H9 (cell line): ENCODE measurements around the gene IGFLR1. TPM values are rescaled to one million over a fixed set of nuclear protein-coding genes. Genes with fewer than 3 reads are reported as not detected.

Experiments
- DNase-seq: peaks from one replicate; pipeline ENCODE4 v3.0.0-alpha.2; 2017
- H2AFZ ChIP-seq: one replicate; pipeline ENCODE4 v1.6.1; 2013; ENCODE audit warnings: mild to moderate bottlenecking, low read length, control low read depth, moderate library complexity
- H2AK5ac ChIP-seq: 2 replicates; pipeline ENCODE4 v1.6.1; 2013; ENCODE audit warnings: low read length, control low read depth, mixed read lengths; ENCODE audit not compliant: insufficient read length
- H2BK120ac ChIP-seq: one replicate; pipeline ENCODE4 v1.6.1; 2013; ENCODE audit warnings: low read depth, mild to moderate bottlenecking, low read length, control low read depth, inconsistent platforms; ENCODE audit not compliant: poor library complexity, severe bottlenecking
- H2BK12ac ChIP-seq: 2 replicates; pipeline ENCODE4 v1.6.1; 2013; ENCODE audit warnings: low read length, control low read depth, mixed read lengths, low read depth; ENCODE audit not compliant: insufficient read length
- H2BK15ac ChIP-seq: 2 replicates; pipeline ENCODE4 v1.6.1; 2013; ENCODE audit warnings: low read depth, low read length, control low read depth
- H2BK20ac ChIP-seq: one replicate; pipeline ENCODE4 v1.6.1; 2013; ENCODE audit warnings: low read depth, mild to moderate bottlenecking, low read length, control low read depth, inconsistent platforms; ENCODE audit not compliant: poor library complexity, severe bottlenecking
- H2BK5ac ChIP-seq: 2 replicates; pipeline ENCODE4 v1.6.1; 2013; ENCODE audit warnings: low read length, control low read depth, mixed read lengths; ENCODE audit not compliant: insufficient read length
- H3K14ac ChIP-seq: 2 replicates; pipeline ENCODE4 v1.6.1; 2013; ENCODE audit warnings: low read length, control low read depth; ENCODE audit not compliant: insufficient read depth
- H3K18ac ChIP-seq: 2 replicates; pipeline ENCODE4 v1.6.1; 2013; ENCODE audit warnings: low read depth, mild to moderate bottlenecking, mixed read lengths, low read length, control low read depth; ENCODE audit not compliant: insufficient read length
- H3K23ac ChIP-seq: 2 replicates; pipeline ENCODE4 v1.6.1; 2013; ENCODE audit warnings: low read length, control low read depth, mixed read lengths, low read depth; ENCODE audit not compliant: insufficient read length
- H3K23me2 ChIP-seq: 2 replicates; pipeline ENCODE4 v1.6.1; 2013; ENCODE audit warnings: low read depth, mild to moderate bottlenecking, mixed read lengths, low read length, control low read depth; ENCODE audit not compliant: insufficient read length, poor library complexity, severe bottlenecking
- H3K27ac ChIP-seq: 2 replicates; pipeline ENCODE4 v1.5.1; 2013; ENCODE audit warnings: low read length, control low read depth, mixed read lengths, low read depth; ENCODE audit not compliant: insufficient read length
- H3K27me3 ChIP-seq: 2 replicates; pipeline ENCODE4 v1.6.1; 2013; ENCODE audit warnings: low read length, control low read depth, inconsistent platforms; ENCODE audit not compliant: insufficient read depth
- H3K4ac ChIP-seq: 2 replicates; pipeline ENCODE4 v1.6.1; 2013; ENCODE audit warnings: low read depth, mild to moderate bottlenecking, control low read depth, inconsistent platforms, low read length, moderate library complexity
- H3K4me1 ChIP-seq: 2 replicates; pipeline ENCODE4 v1.6.1; 2013; ENCODE audit warnings: low read length, control low read depth, inconsistent platforms; ENCODE audit not compliant: insufficient read depth
- H3K4me2 ChIP-seq: 2 replicates; pipeline ENCODE4 v1.6.1; 2013; ENCODE audit warnings: low read length, control low read depth, mixed read lengths; ENCODE audit not compliant: insufficient read length, insufficient read depth
- H3K56ac ChIP-seq: 2 replicates; pipeline ENCODE4 v1.6.1; 2013; ENCODE audit warnings: low read depth, mild to moderate bottlenecking, mixed read lengths, low read length, control low read depth; ENCODE audit not compliant: insufficient read length
- H3K79me1 ChIP-seq: 2 replicates; pipeline ENCODE4 v1.6.1; 2013; ENCODE audit warnings: low read depth, mild to moderate bottlenecking, moderate library complexity, low read length, control low read depth, inconsistent platforms; ENCODE audit not compliant: insufficient read depth, poor library complexity, severe bottlenecking
- H3K79me2 ChIP-seq: 2 replicates; pipeline ENCODE4 v1.6.1; 2013; ENCODE audit warnings: low read length, control low read depth, inconsistent platforms; ENCODE audit not compliant: insufficient read depth
- H3K9ac ChIP-seq: 2 replicates; pipeline ENCODE4 v1.6.1; 2013; ENCODE audit warnings: low read length, control low read depth, mixed read lengths; ENCODE audit not compliant: insufficient read length; ENCODE audit errors: extremely low read depth
- H3K9me3 ChIP-seq: one replicate; pipeline ENCODE4 v1.6.1; 2013; ENCODE audit warnings: low read depth, low read length, inconsistent platforms; ENCODE audit not compliant: control insufficient read depth
- H3T11ph ChIP-seq: one replicate; pipeline ENCODE4 v1.6.1; 2013; ENCODE audit warnings: mild to moderate bottlenecking, low read length, control low read depth, inconsistent platforms
- H4K20me1 ChIP-seq: one replicate; pipeline ENCODE4 v1.6.1; 2013; ENCODE audit not compliant: control insufficient read depth, insufficient read length, insufficient read depth
- H4K5ac ChIP-seq: 2 replicates; pipeline ENCODE4 v1.6.1; 2013; ENCODE audit warnings: low read depth, mild to moderate bottlenecking, mixed read lengths, low read length, control low read depth; ENCODE audit not compliant: insufficient read length
- H4K8ac ChIP-seq: replicated peaks from 2 replicates; pipeline ENCODE4 v1.6.1; 2013; ENCODE audit warnings: low read length, control low read depth, mixed read lengths, low read depth; ENCODE audit not compliant: insufficient read length
- H4K91ac ChIP-seq: 2 replicates; pipeline ENCODE4 v1.6.1; 2013; ENCODE audit warnings: low read depth, mild to moderate bottlenecking, moderate library complexity, mixed read lengths, low read length, control low read depth; ENCODE audit not compliant: insufficient read length
- H3K27ac Mint-ChIP-seq, 3 experiments: 2 replicates in 2 of 3; 3 replicates in 1 of 3; pipeline ENCODE4 v1.8.0; 2020 to 2021; ENCODE audit warnings: mixed read lengths in 3 of 3, mild to moderate bottlenecking in 1 of 3, moderate library complexity in 1 of 3
- H3K27me3 Mint-ChIP-seq: 2 replicates; pipeline ENCODE4 v1.8.0; 2021; ENCODE audit warnings: low read depth, mild to moderate bottlenecking, moderate library complexity, mixed read lengths
- H3K36me3 Mint-ChIP-seq, 3 experiments: 2 replicates in 2 of 3; 3 replicates in 1 of 3; pipeline ENCODE4 v1.8.0; 2020 to 2021; ENCODE audit warnings: low read depth in 3 of 3, mixed read lengths in 3 of 3; ENCODE audit not compliant: insufficient read depth in 1 of 3
- H3K4me1 Mint-ChIP-seq, 2 experiments: 2 replicates each; pipeline ENCODE4 v1.8.0; 2020; ENCODE audit warnings: mixed read lengths in 2 of 2
- H3K4me3 Mint-ChIP-seq, 2 experiments: 2 replicates in 1 of 2; 3 replicates in 1 of 2; pipeline ENCODE4 v1.8.0; 2020 to 2021; ENCODE audit warnings: mild to moderate bottlenecking in 2 of 2, mixed read lengths in 2 of 2, moderate library complexity in 1 of 2
- H3K9me3 Mint-ChIP-seq, 2 experiments: 2 replicates in 1 of 2; 3 replicates in 1 of 2; pipeline ENCODE4 v1.8.0; 2020; ENCODE audit warnings: mild to moderate bottlenecking in 2 of 2, mixed read lengths in 2 of 2, moderate library complexity in 1 of 2
- WGBS: extraction: QIAGEN DNeasy Blood & Tissue Kit; methylation state at CpG from one replicate; pipeline ENCODE4 v1.1.7; 2013; ENCODE audit warnings: missing lambda C conversion rate, low lambda C conversion rate, mixed read lengths; ENCODE audit not compliant: insufficient read length; ENCODE audit errors: extremely low coverage; 5-methylcytosine and 5-hydroxymethylcytosine counted together
- total RNA-seq: library from RNA; stranded (reverse); gene quantifications from 2 replicates; pipeline ENCODE4 v1.2.1, GENCODE V29; 2021
- TF ChIP-seq, protein P1 (sequence below): fragments of 200-600 bp; sonication (generic); conservative IDR thresholded peaks from 3 replicates; pipeline ENCODE4 v1.8.0; 2021; ENCODE audit warnings: antibody characterized with exemption, mild to moderate bottlenecking

Gene IGFLR1
- total RNA-seq, 1 experiment from 2014 or later: 2.9 TPM

GRCh38 chr19:35740423-35741202 is 1.6 kb downstream of the IGFLR1 start:
- H3K27me3 Mint-ChIP-seq: no peaks in the 10 kb centered on the region
- H2BK5ac ChIP-seq: no peak overlapping the region
- TF ChIP-seq, protein P1, sequence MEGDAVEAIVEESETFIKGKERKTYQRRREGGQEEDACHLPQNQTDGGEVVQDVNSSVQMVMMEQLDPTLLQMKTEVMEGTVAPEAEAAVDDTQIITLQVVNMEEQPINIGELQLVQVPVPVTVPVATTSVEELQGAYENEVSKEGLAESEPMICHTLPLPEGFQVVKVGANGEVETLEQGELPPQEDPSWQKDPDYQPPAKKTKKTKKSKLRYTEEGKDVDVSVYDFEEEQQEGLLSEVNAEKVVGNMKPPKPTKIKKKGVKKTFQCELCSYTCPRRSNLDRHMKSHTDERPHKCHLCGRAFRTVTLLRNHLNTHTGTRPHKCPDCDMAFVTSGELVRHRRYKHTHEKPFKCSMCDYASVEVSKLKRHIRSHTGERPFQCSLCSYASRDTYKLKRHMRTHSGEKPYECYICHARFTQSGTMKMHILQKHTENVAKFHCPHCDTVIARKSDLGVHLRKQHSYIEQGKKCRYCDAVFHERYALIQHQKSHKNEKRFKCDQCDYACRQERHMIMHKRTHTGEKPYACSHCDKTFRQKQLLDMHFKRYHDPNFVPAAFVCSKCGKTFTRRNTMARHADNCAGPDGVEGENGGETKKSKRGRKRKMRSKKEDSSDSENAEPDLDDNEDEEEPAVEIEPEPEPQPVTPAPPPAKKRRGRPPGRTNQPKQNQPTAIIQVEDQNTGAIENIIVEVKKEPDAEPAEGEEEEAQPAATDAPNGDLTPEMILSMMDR: no peak; the same call in 2 of the 3 replicates
- no peaks in the 10 kb centered on the region for H3K9me3 Mint-ChIP-seq
- peak overlapping the region; percentile 93 to 99 (median 97) for H3K27ac Mint-ChIP-seq
- peaks cover 11 to 21% of the 10 kb centered on the region in 2 experiments for H3K4me1 Mint-ChIP-seq
- no peak overlapping the region for H2AK5ac ChIP-seq
- H3K23me2 ChIP-seq: peaks cover 12% of the 10 kb centered on the region
- H4K8ac ChIP-seq: no peak overlapping the region
- H3K56ac ChIP-seq: no peak overlapping the region
- no peak overlapping the region for H2BK20ac ChIP-seq
- H3K79me2 ChIP-seq: no peaks in the 10 kb centered on the region
- no peak overlapping the region for H3K23ac ChIP-seq
- H3K4me3 Mint-ChIP-seq: peak overlapping the region; percentile 71 to 90
- H3K27ac ChIP-seq: no peak overlapping the region
- peak overlapping the region; percentile 25; the same call in 1 of the 2 replicates for H3K14ac ChIP-seq
- H3K36me3 Mint-ChIP-seq: peaks cover 25 to 38% (median 32%) of the 10 kb centered on the region in 3 experiments; a peak in 6 of 7 replicates
- H3K18ac ChIP-seq: peak overlapping the region; percentile 50
- WGBS: no CpG with 5 or more reads among the region's 63 CpGs
- H2BK120ac ChIP-seq: no peak overlapping the region
- no peaks in the 10 kb centered on the region for H3K9me3 ChIP-seq
- no peak overlapping the region for H4K5ac ChIP-seq
- peak overlapping the region; percentile 58 for H3K4me2 ChIP-seq
- no peaks in the 10 kb centered on the region for H3K27me3 ChIP-seq
- H2BK12ac ChIP-seq: no peak overlapping the region
- H3K79me1 ChIP-seq: no peaks in the 10 kb centered on the region
- H2BK15ac ChIP-seq: no peak overlapping the region
- no peak overlapping the region for H4K91ac ChIP-seq
- H3K4ac ChIP-seq: no peak overlapping the region
- no peaks in the 10 kb centered on the region for H4K20me1 ChIP-seq
- no peak overlapping the region for H2AFZ ChIP-seq
- no peak overlapping the region for H3T11ph ChIP-seq
- H3K4me1 ChIP-seq: no peaks in the 10 kb centered on the region
- peak overlapping the region; percentile 11 for H3K9ac ChIP-seq
- DNase-seq: peak; percentile 98
